Vagina (tissue), 2 donors: Measurements from ENCODE around the gene SFXN4.

Experiments used
- CTCF ChIP-seq, 3 experiments: fragments of 450-650 bp in 2 of 3; fragments of 200-600 bp in 1 of 3; sonication (generic) in 1 of 3; IDR thresholded peaks; one replicate each; pipeline ENCODE4 v1.5.1; 2017 to 2019; ENCODE audit warnings: antibody characterized with exemption in 3 of 3, mild to moderate bottlenecking in 2 of 3, moderate library complexity in 2 of 3
- POLR2A ChIP-seq, 2 donors: fragments of 450-650 bp; IDR thresholded peaks; one replicate each; pipeline ENCODE4 v1.6.1; 2017; ENCODE audit warnings: antibody characterized with exemption in 2 of 2, mild to moderate bottlenecking in 2 of 2, moderate library complexity in 2 of 2
- POLR2AphosphoS5 ChIP-seq, 2 donors: sonication (generic); formaldehyde crosslinking; IDR thresholded peaks; one replicate each; pipeline ENCODE4 v1.9.0; 2017; ENCODE audit warnings: antibody characterized with exemption in 2 of 2, mild to moderate bottlenecking in 2 of 2, low read depth in 1 of 2; ENCODE audit not compliant: insufficient read depth in 1 of 2

GRCh38 chr10:119174109-119174508, 8.6 kb upstream of the SFXN4 start:
- TF ChIP-seq CTCF (IDR thresholded peaks at IDR 0.05) (no peak), POLR2A (IDR thresholded peaks at IDR 0.05) (no peak), POLR2AphosphoS5 (IDR thresholded peaks at IDR 0.05; ENCODE audit: insufficient read depth in 1 of 2, low read depth in 1 of 2) (no peak)
